OCI-LY1 (cell line): ENCODE data around the gene SCAP.

Experiments
- H2AFZ ChIP-seq: fragments of 200-600 bp; sonication (generic), shearing (Covaris generic); 2 replicates; pipeline ENCODE4 v1.6.0; 2014; ENCODE audit warnings: antibody characterized with exemption, mild to moderate bottlenecking, low read length
- H3F3A ChIP-seq: fragments of 200-600 bp; sonication (generic), shearing (Covaris generic); 2 replicates; pipeline ENCODE4 v1.6.0; 2014; ENCODE audit warnings: mild to moderate bottlenecking, antibody characterized with exemption, low read length, moderate library complexity; ENCODE audit not compliant: insufficient read depth
- H3K27ac ChIP-seq: fragments of 200-600 bp; sonication (generic); 2 replicates; pipeline ENCODE4 v1.5.1; 2014; ENCODE audit warnings: low read length, mixed run types, mild to moderate bottlenecking, low read depth; ENCODE audit not compliant: poor library complexity, severe bottlenecking
- H3K27me3 ChIP-seq: fragments of 200-600 bp; sonication (generic); 2 replicates; pipeline ENCODE4 v1.6.0; 2014; ENCODE audit warnings: antibody characterized with exemption, mild to moderate bottlenecking, low read length, moderate library complexity; ENCODE audit not compliant: insufficient read depth
- H3K36me3 ChIP-seq: fragments of 200-600 bp; sonication (generic); 2 replicates; pipeline ENCODE4 v1.6.1; 2014; ENCODE audit warnings: mild to moderate bottlenecking, antibody characterized with exemption, low read length, moderate library complexity, mixed read lengths; ENCODE audit not compliant: insufficient read depth
- H3K4me1 ChIP-seq: fragments of 200-600 bp; sonication (generic); 2 replicates; pipeline ENCODE4 v1.5.1; 2014; ENCODE audit warnings: mild to moderate bottlenecking, low read length, moderate library complexity; ENCODE audit not compliant: insufficient read depth, severe bottlenecking
- H3K4me2 ChIP-seq: fragments of 200-600 bp; sonication (generic), shearing (Covaris generic); 2 replicates; pipeline ENCODE4 v1.6.1; 2014; ENCODE audit warnings: low read length
- H3K4me3 ChIP-seq: fragments of 200-600 bp; sonication (generic); 2 replicates; pipeline ENCODE4 v1.5.1; 2014; ENCODE audit warnings: low read length, low read depth, mild to moderate bottlenecking, mixed read lengths; ENCODE audit not compliant: poor library complexity, severe bottlenecking
- H3K79me2 ChIP-seq: fragments of 200-600 bp; shearing (Covaris generic); 2 replicates; pipeline ENCODE4 v1.6.1; 2016; ENCODE audit warnings: mixed run types, low read length, mixed read lengths; ENCODE audit not compliant: insufficient read depth
- H3K9ac ChIP-seq: fragments of 200-600 bp; sonication (generic), shearing (Covaris generic); 2 replicates; pipeline ENCODE4 v1.6.1; 2014; ENCODE audit warnings: mild to moderate bottlenecking, low read length, mixed read lengths
- H3K9me2 ChIP-seq: fragments of 200-600 bp; sonication (generic), shearing (Covaris generic); 2 replicates; pipeline ENCODE4 v1.6.1; 2014; ENCODE audit warnings: low read depth, mild to moderate bottlenecking, low read length, mixed read lengths
- H3K9me3 ChIP-seq: fragments of 200-600 bp; shearing (Covaris generic); 2 replicates; pipeline ENCODE4 v1.6.1; 2014; ENCODE audit warnings: low read length, mixed read lengths
- H4K20me1 ChIP-seq: fragments of 200-600 bp; sonication (generic), shearing (Covaris generic); 2 replicates; pipeline ENCODE4 v1.6.0; 2016; ENCODE audit warnings: mild to moderate bottlenecking, low read length; ENCODE audit not compliant: insufficient read depth
- CTCF ChIP-seq: fragments of 200-600 bp; sonication (generic), shearing (Covaris generic); IDR thresholded peaks from 2 replicates; pipeline ENCODE4 v1.5.1; 2017; ENCODE audit warnings: mild to moderate bottlenecking, antibody characterized with exemption, low read length, moderate library complexity, mixed read lengths
- EZH2 ChIP-seq: fragments of 200-600 bp; sonication (generic), shearing (Covaris generic); IDR thresholded peaks from 2 replicates; pipeline ENCODE4 v1.8.0; 2017; ENCODE audit warnings: borderline replicate concordance, mixed run types, mild to moderate bottlenecking, antibody characterized with exemption, low read length, moderate library complexity, mixed read lengths

Gene SCAP

GRCh38 chr3:47366833-47367232, 108.9 kb downstream of the SCAP start:
- Histone ChIP-seq H3K9me2 (no peaks in the 10 kb centered on the region), H3K79me2 (no peaks in the 10 kb centered on the region), H4K20me1 (no peaks in the 10 kb centered on the region), H2AFZ (no peak overlapping the region), H3K36me3 (no peaks in the 10 kb centered on the region), H3K9me3 (no peaks in the 10 kb centered on the region), H3F3A (no peaks in the 10 kb centered on the region), H3K27me3 (no peaks in the 10 kb centered on the region), H3K27ac (no peak overlapping the region), H3K4me2 (no peak overlapping the region), H3K4me3 (no peak overlapping the region), H3K4me1 (peaks cover 8% of the 10 kb centered on the region), H3K9ac (no peak overlapping the region)
- no peak for TF ChIP-seq EZH2
- TF ChIP-seq CTCF = no peak

- no peak overlapping the region for H2AFZ ChIP-seq
- H3K4me2 ChIP-seq = no peak overlapping the region
- no peak overlapping the region for H3K4me3 ChIP-seq
- no peaks in the 10 kb centered on the region for H3K9me2 ChIP-seq
- peaks cover 8% of the 10 kb centered on the region for H3K4me1 ChIP-seq
- H3K9ac ChIP-seq = no peak overlapping the region
- no peaks in the 10 kb centered on the region for H3K79me2 ChIP-seq
- no peaks in the 10 kb centered on the region for H4K20me1 ChIP-seq
- H3K36me3 ChIP-seq = no peaks in the 10 kb centered on the region
- no peaks in the 10 kb centered on the region for H3K9me3 ChIP-seq
- no peaks in the 10 kb centered on the region for H3F3A ChIP-seq
- H3K27ac ChIP-seq = no peak overlapping the region
- no peaks in the 10 kb centered on the region for H3K27me3 ChIP-seq
- no peak for TF ChIP-seq CTCF
- no peak for TF ChIP-seq EZH2
Measured at GRCh38 chr3:47365213-47366153, 110.3 kb downstream of the SCAP start.
